ENCODE measurements around the gene MBD2. TPM values are rescaled to one million over a fixed set of nuclear protein-coding genes. Genes with fewer than 3 reads are reported as not detected.

Gene MBD2
- total and polyA plus RNA-seq, 2 of the 8 experiments (the other 6 are each of a cell fraction or from before 2014, with no cell fraction given) = 36.2 to 52.7 TPM

- H3K23ac ChIP-seq (ENCODE audit: insufficient read length) = no peak overlapping the region
- CTCF ChIA-PET (ENCODE audit: partially characterized antibody) = interaction anchor here (1.3 kb wide), 1 partner anchor 64 kb away, joined by 4 read pairs; no protein-coding TSS in a partner anchor
- H3K23me2 ChIP-seq (ENCODE audit: low read depth, low read length) = no peaks in the 10 kb centered on the region
- WGBS, 2 experiments (ENCODE audit: extremely low coverage in 1 of 2, insufficient coverage in 1 of 2, insufficient read length in 1 of 2, insufficient replicate concordance in 2 of 2, low coverage in 1 of 2, low lambda C conversion rate in 2 of 2, missing lambda C conversion rate in 1 of 2) = 66% methylated on average over 3 of the region's 3 CpGs; no CpG with 5 or more reads in 1 of the 2 experiments
- H2AFZ ChIP-seq (ENCODE audit: low read length) = no peak overlapping the region
- no peak for FAIRE-seq
- H4K91ac ChIP-seq (replicated peaks; ENCODE audit: insufficient read length, low read length) = no peak overlapping the region
- H3K4ac ChIP-seq (replicated peaks; ENCODE audit: insufficient read length, low read depth, low read length) = no peak overlapping the region
- no peaks in the 10 kb centered on the region for H3K79me1 ChIP-seq (ENCODE audit: low read depth, low read length)
- no peak for DNase-seq (ENCODE audit: low read depth in 1 of 2, low spot score in 2 of 2)
- no peak overlapping the region for H3K9ac ChIP-seq (replicated peaks in 1 of 4; ENCODE audit: extremely low read depth in 1 of 4, low read depth in 3 of 4, low read length in 3 of 4)
- H2BK15ac ChIP-seq (ENCODE audit: low read length) = no peak overlapping the region
- no peaks in the 10 kb centered on the region for H3K27me3 ChIP-seq (replicated peaks in 1 of 4; ENCODE audit: control insufficient read depth in 3 of 4, extremely low read depth in 1 of 4, insufficient read depth in 3 of 4, low read length in 3 of 4)
- peaks cover 0 to 3% (median 2%) of the 10 kb centered on the region in 4 experiments; a peak in 2 of 7 replicates for H3K4me1 ChIP-seq (replicated peaks in 1 of 4; ENCODE audit: control insufficient read depth in 3 of 4, insufficient read depth in 4 of 4, low read length in 3 of 4)
- H3K79me2 ChIP-seq (ENCODE audit: control insufficient read depth in 1 of 2, insufficient read depth in 2 of 2, low read length in 2 of 2) = no peaks in the 10 kb centered on the region
- H4K20me1 ChIP-seq (replicated peaks in 1 of 2; ENCODE audit: control insufficient read depth in 1 of 2, insufficient read depth in 2 of 2, low read length in 2 of 2) = no peaks in the 10 kb centered on the region
- H3K14ac ChIP-seq (ENCODE audit: insufficient read length) = no peak overlapping the region
- peaks cover 4 to 7% of the 10 kb centered on the region in 2 experiments; a peak in 3 of 4 replicates for H3K9me3 ChIP-seq (ENCODE audit: insufficient read depth in 2 of 2, low read depth in 1 of 2, low read length in 1 of 2)
- H3K36me3 ChIP-seq (ENCODE audit: control insufficient read depth in 2 of 4, insufficient read depth in 4 of 4, low read length in 3 of 4) = no peaks in the 10 kb centered on the region
- no peak overlapping the region for H2AK5ac ChIP-seq (ENCODE audit: low read depth, low read length)
- POLR2A ChIA-PET (ENCODE audit: partially characterized antibody) = no interaction called here
- no peak overlapping the region for H4K8ac ChIP-seq (ENCODE audit: extremely low read depth, insufficient read depth, low read length)
- no peak overlapping the region for H2BK120ac ChIP-seq (replicated peaks; ENCODE audit: low read depth, low read length)
- no peak overlapping the region for H3K18ac ChIP-seq (ENCODE audit: extremely low read depth, low read length)
- no peak overlapping the region for H3K27ac ChIP-seq (ENCODE audit: low read depth, low read length)
- H3K4me3 ChIP-seq (ENCODE audit: extremely low read depth in 1 of 4, insufficient read depth in 2 of 4, low read depth in 3 of 4, low read length in 4 of 4) = no peak overlapping the region
- no peak overlapping the region for H3K4me2 ChIP-seq (ENCODE audit: insufficient read depth in 1 of 2, low read depth in 2 of 2, low read length in 2 of 2)
- H2BK20ac ChIP-seq (ENCODE audit: low read length) = no peak overlapping the region
- no peak overlapping the region for H3K56ac ChIP-seq (replicated peaks; ENCODE audit: insufficient read length, low read depth, low read length)
- H2BK5ac ChIP-seq (ENCODE audit: low read depth, low read length) = no peak overlapping the region
- no peak overlapping the region for H4K5ac ChIP-seq (ENCODE audit: insufficient read length, low read depth, low read length)
- H2BK12ac ChIP-seq (ENCODE audit: low read depth, low read length) = no peak overlapping the region
- TF ChIP-seq TAF1 (IDR thresholded peaks at IDR 0.05; ENCODE audit: low read depth, low read length) (no peak), RFX5 (IDR thresholded peaks at IDR 0.05; ENCODE audit: borderline replicate concordance, low read depth, low read length) (no peak), BCL11A (IDR thresholded peaks at IDR 0.05; ENCODE audit: low read depth in 2 of 2, low read length in 2 of 2) (no peak), NANOG (IDR thresholded peaks at IDR 0.05; ENCODE audit: insufficient read depth, low read depth, low read length, poor library complexity, severe bottlenecking) (no peak), JUND (IDR thresholded peaks at IDR 0.05; ENCODE audit: low read length) (no peak), POLR2AphosphoS5 (IDR thresholded peaks at IDR 0.05; ENCODE audit: low read depth, low read length) (no peak), PHF8 (conservative IDR thresholded peaks at IDR 0.05; ENCODE audit: low read depth, low read length) (no peak), RBBP5 (IDR thresholded peaks at IDR 0.05; ENCODE audit: borderline replicate concordance, low read depth, low read length) (no peak), MAX (IDR thresholded peaks at IDR 0.05) (no peak), TAF7 (optimal IDR thresholded peaks at IDR 0.05; ENCODE audit: borderline replicate concordance, low read depth, low read length) (no peak), TCF12 (IDR thresholded peaks at IDR 0.05; ENCODE audit: low read depth, low read length) (no peak), GABPA (IDR thresholded peaks at IDR 0.05; ENCODE audit: borderline replicate concordance, insufficient read depth, low read length) (no peak), NRF1 (IDR thresholded peaks at IDR 0.05; ENCODE audit: low read depth, low read length) (no peak), EZH2 (IDR thresholded peaks at IDR 0.05; ENCODE audit: low read depth, low read length, severe bottlenecking) (no peak), BRCA1 (IDR thresholded peaks at IDR 0.05; ENCODE audit: low read depth, low read length) (no peak)
These were observed 41.1 kb downstream of the MBD2 start for GRCh38 chr18:54183390-54183789.

Measured in H1 (cell line).